Lower leg skin (tissue), 3 donors: ENCODE results near the gene TPRG1L.

Source experiments
- CTCF ChIP-seq, 3 donors: fragments of 450-650 bp; IDR thresholded peaks; one replicate each; pipeline ENCODE4 v1.5.1; 2016; ENCODE audit warnings: antibody characterized with exemption in 3 of 3, mild to moderate bottlenecking in 3 of 3, moderate library complexity in 2 of 3
- POLR2A ChIP-seq, 2 donors: fragments of 450-650 bp; IDR thresholded peaks; one replicate each; pipeline ENCODE4 v1.6.1; 2016 to 2017; ENCODE audit warnings: antibody characterized with exemption in 2 of 2, mild to moderate bottlenecking in 1 of 2, moderate library complexity in 1 of 2

GRCh38 chr1:3661631-3662030 lies 36.8 kb downstream of the TPRG1L start:
- TF ChIP-seq CTCF (IDR thresholded peaks at IDR 0.05) (no peak), POLR2A (IDR thresholded peaks at IDR 0.05) (no peak)
